Neural cell (in vitro differentiated cells): ENCODE measurements around the gene ENOX1. TPM values are rescaled to one million over a fixed set of nuclear protein-coding genes. Genes with fewer than 3 reads are reported as not detected.

Experiments used
- H2AFZ ChIP-seq: fragments of 200-600, 300-800 bp; sonication (generic), shearing (Covaris generic); 2 replicates; pipeline ENCODE4 v1.6.0; 2014; ENCODE audit warnings: low read depth, mild to moderate bottlenecking, antibody characterized with exemption, low read length, moderate library complexity
- H3F3A ChIP-seq: fragments of 200-600 bp; shearing (Covaris generic); 2 replicates; pipeline ENCODE4 v1.6.1; 2016; ENCODE audit warnings: mild to moderate bottlenecking, moderate library complexity, mixed read lengths, antibody characterized with exemption, low read length; ENCODE audit not compliant: insufficient read depth, poor library complexity, severe bottlenecking
- H3K27ac ChIP-seq: fragments of 200-600, 300-800 bp; sonication (generic), shearing (Covaris generic); 2 replicates; pipeline ENCODE4 v1.5.1; 2014; ENCODE audit warnings: mild to moderate bottlenecking, low read length, moderate library complexity
- H3K27me3 ChIP-seq: fragments of 300-800, 200-600 bp; sonication (generic), shearing (Covaris generic); 2 replicates; pipeline ENCODE4 v1.6.0; 2014; ENCODE audit warnings: mild to moderate bottlenecking, low read depth, low read length, moderate library complexity; ENCODE audit not compliant: insufficient read depth
- H3K36me3 ChIP-seq: fragments of 300-800, 200-600 bp; sonication (generic), shearing (Covaris generic); 2 replicates; pipeline ENCODE4 v1.5.1; 2014; ENCODE audit warnings: mild to moderate bottlenecking, antibody characterized with exemption, low read length, moderate library complexity; ENCODE audit not compliant: insufficient read depth
- H3K4me2 ChIP-seq: fragments of 300-800, 200-600 bp; sonication (generic), shearing (Covaris generic); 2 replicates; pipeline ENCODE4 v1.6.0; 2014; ENCODE audit warnings: mild to moderate bottlenecking, low read length
- H3K4me3 ChIP-seq: fragments of 300-800, 200-600 bp; sonication (generic), shearing (Covaris generic); 2 replicates; pipeline ENCODE4 v1.5.1; 2014; ENCODE audit warnings: mild to moderate bottlenecking, low read length, moderate library complexity
- H3K79me2 ChIP-seq: fragments of 200-600 bp; shearing (Covaris generic); replicated peaks from 2 replicates; pipeline ENCODE4 v1.6.0; 2014; ENCODE audit warnings: mild to moderate bottlenecking, low read length, moderate library complexity; ENCODE audit not compliant: insufficient read depth
- H3K9ac ChIP-seq: fragments of 300-800, 200-600 bp; sonication (generic), shearing (Covaris generic); 2 replicates; pipeline ENCODE4 v1.6.1; 2016; ENCODE audit warnings: mild to moderate bottlenecking, low read length, mixed read lengths
- H3K9me2 ChIP-seq: fragments of 200-600 bp; shearing (Covaris generic); 2 replicates; pipeline ENCODE4 v1.6.1; 2016; ENCODE audit warnings: mild to moderate bottlenecking, low read length, mixed read lengths; ENCODE audit not compliant: insufficient read depth
- H3K9me3 ChIP-seq: fragments of 200-600, 300-800 bp; sonication (generic), shearing (Covaris generic); 2 replicates; pipeline ENCODE4 v1.6.1; 2016; ENCODE audit warnings: mild to moderate bottlenecking, mixed run types, low read length, moderate library complexity, mixed read lengths
- H4K20me1 ChIP-seq: fragments of 200-600 bp; shearing (Covaris generic); 2 replicates; pipeline ENCODE4 v1.6.1; 2016; ENCODE audit warnings: mild to moderate bottlenecking, mixed run types; ENCODE audit not compliant: insufficient read depth
- EP300 ChIP-seq: fragments of 450-650 bp; conservative IDR thresholded peaks from 2 replicates; pipeline ENCODE4 v1.6.1; 2014; ENCODE audit warnings: antibody characterized with exemption, mild to moderate bottlenecking, moderate library complexity; ENCODE audit not compliant: poor library complexity, severe bottlenecking
- EZH2 ChIP-seq: fragments of 200-600, 300-800 bp; shearing (Covaris generic), sonication (generic); IDR thresholded peaks from 2 replicates; pipeline ENCODE4 v1.6.1; 2014; ENCODE audit warnings: antibody characterized with exemption, low read length, borderline replicate concordance, mild to moderate bottlenecking; ENCODE audit not compliant: insufficient read depth, poor library complexity, severe bottlenecking
- MXI1 ChIP-seq: fragments of 450-650 bp; conservative IDR thresholded peaks from 2 replicates; pipeline ENCODE4 v1.6.1; 2014; ENCODE audit warnings: antibody characterized with exemption, mild to moderate bottlenecking; ENCODE audit not compliant: poor library complexity, severe bottlenecking
- POLR2AphosphoS5 ChIP-seq: IDR thresholded peaks from 2 replicates; pipeline ENCODE4 v1.6.1; 2012
- RAD21 ChIP-seq: fragments of 450-650 bp; conservative IDR thresholded peaks from 2 replicates; pipeline ENCODE4 v1.6.1; 2014; ENCODE audit warnings: antibody characterized with exemption, mild to moderate bottlenecking, moderate library complexity
- SMC3 ChIP-seq: fragments of 450-650 bp; conservative IDR thresholded peaks from 2 replicates; pipeline ENCODE4 v1.6.1; 2014; ENCODE audit warnings: antibody characterized with exemption, mild to moderate bottlenecking, moderate library complexity; ENCODE audit not compliant: poor library complexity
- TAF1 ChIP-seq: IDR thresholded peaks from 2 replicates; pipeline ENCODE4 v1.6.1; 2012; ENCODE audit warnings: low read depth
- polyA plus RNA-seq: library from polyadenylated mRNA; depleted of rRNA; stranded (reverse); fragments of >200 nt; gene quantifications from 2 replicates; pipeline ENCODE4 v1.2.3, GENCODE V29; 2014
- TF ChIP-seq, protein P1 (sequence below): fragments of 450-650 bp; IDR thresholded peaks from 2 replicates; pipeline ENCODE4 v1.5.1; 2014; ENCODE audit warnings: antibody characterized with exemption, mild to moderate bottlenecking, moderate library complexity; ENCODE audit not compliant: poor library complexity, severe bottlenecking
- TF ChIP-seq, protein P2 (sequence below): IDR thresholded peaks from 2 replicates; pipeline ENCODE4 v1.6.1; 2012; ENCODE audit warnings: borderline replicate concordance

The ENOX1 gene
- polyA plus RNA-seq, 1 donor from 2014 or later, result 42.6 TPM

DNA sequence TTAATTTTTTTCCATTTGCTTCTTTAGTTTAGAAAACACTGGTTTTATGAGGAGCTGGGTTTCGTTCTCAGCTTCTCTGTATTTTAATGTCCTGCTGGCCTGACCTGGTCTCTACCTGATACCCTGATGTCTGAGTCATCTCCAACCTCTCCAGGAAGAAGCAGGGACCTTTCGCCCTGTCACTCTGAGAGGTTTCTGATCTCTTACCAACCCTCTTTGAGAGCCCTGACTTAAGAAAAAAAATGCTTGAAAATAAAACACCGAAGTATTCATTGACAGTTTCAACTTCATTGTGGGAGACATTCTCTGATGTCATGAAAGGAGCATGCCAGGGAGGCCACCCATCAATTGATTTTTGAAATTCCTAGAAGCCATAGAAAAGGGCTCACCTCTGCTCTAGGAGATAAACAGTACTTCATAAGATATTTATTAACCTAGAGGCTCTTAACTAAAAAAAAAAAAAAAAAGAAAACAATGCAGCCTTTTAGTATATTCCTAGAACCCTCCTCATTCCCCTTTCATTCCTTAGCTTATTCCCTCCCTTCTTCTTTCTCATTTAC lies 234.8 kb downstream of the ENOX1 start:
- no peaks in the 10 kb centered on the region for H3F3A ChIP-seq
- no peak for TF ChIP-seq RAD21
- TF ChIP-seq SMC3, result no peak
- TF ChIP-seq EZH2, result no peak
- TF ChIP-seq TAF1, result no peak
- TF ChIP-seq EP300, result no peak
- TF ChIP-seq, protein P1, sequence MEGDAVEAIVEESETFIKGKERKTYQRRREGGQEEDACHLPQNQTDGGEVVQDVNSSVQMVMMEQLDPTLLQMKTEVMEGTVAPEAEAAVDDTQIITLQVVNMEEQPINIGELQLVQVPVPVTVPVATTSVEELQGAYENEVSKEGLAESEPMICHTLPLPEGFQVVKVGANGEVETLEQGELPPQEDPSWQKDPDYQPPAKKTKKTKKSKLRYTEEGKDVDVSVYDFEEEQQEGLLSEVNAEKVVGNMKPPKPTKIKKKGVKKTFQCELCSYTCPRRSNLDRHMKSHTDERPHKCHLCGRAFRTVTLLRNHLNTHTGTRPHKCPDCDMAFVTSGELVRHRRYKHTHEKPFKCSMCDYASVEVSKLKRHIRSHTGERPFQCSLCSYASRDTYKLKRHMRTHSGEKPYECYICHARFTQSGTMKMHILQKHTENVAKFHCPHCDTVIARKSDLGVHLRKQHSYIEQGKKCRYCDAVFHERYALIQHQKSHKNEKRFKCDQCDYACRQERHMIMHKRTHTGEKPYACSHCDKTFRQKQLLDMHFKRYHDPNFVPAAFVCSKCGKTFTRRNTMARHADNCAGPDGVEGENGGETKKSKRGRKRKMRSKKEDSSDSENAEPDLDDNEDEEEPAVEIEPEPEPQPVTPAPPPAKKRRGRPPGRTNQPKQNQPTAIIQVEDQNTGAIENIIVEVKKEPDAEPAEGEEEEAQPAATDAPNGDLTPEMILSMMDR, result no peak
- TF ChIP-seq, protein P2, sequence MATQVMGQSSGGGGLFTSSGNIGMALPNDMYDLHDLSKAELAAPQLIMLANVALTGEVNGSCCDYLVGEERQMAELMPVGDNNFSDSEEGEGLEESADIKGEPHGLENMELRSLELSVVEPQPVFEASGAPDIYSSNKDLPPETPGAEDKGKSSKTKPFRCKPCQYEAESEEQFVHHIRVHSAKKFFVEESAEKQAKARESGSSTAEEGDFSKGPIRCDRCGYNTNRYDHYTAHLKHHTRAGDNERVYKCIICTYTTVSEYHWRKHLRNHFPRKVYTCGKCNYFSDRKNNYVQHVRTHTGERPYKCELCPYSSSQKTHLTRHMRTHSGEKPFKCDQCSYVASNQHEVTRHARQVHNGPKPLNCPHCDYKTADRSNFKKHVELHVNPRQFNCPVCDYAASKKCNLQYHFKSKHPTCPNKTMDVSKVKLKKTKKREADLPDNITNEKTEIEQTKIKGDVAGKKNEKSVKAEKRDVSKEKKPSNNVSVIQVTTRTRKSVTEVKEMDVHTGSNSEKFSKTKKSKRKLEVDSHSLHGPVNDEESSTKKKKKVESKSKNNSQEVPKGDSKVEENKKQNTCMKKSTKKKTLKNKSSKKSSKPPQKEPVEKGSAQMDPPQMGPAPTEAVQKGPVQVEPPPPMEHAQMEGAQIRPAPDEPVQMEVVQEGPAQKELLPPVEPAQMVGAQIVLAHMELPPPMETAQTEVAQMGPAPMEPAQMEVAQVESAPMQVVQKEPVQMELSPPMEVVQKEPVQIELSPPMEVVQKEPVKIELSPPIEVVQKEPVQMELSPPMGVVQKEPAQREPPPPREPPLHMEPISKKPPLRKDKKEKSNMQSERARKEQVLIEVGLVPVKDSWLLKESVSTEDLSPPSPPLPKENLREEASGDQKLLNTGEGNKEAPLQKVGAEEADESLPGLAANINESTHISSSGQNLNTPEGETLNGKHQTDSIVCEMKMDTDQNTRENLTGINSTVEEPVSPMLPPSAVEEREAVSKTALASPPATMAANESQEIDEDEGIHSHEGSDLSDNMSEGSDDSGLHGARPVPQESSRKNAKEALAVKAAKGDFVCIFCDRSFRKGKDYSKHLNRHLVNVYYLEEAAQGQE, result no peak
- no peak for TF ChIP-seq POLR2AphosphoS5
- TF ChIP-seq MXI1, result no peak
- H3K9ac ChIP-seq, result no peak overlapping the region
- no peaks in the 10 kb centered on the region for H3K9me3 ChIP-seq
- H3K4me3 ChIP-seq, result no peak overlapping the region
- no peaks in the 10 kb centered on the region for H3K36me3 ChIP-seq
- H3K27ac ChIP-seq, result no peak overlapping the region
- no peaks in the 10 kb centered on the region for H3K79me2 ChIP-seq
- H2AFZ ChIP-seq, result no peak overlapping the region
- no peaks in the 10 kb centered on the region for H3K27me3 ChIP-seq
- H3K9me2 ChIP-seq, result no peaks in the 10 kb centered on the region
- no peaks in the 10 kb centered on the region for H4K20me1 ChIP-seq
- H3K4me2 ChIP-seq, result no peak overlapping the region

DNA sequence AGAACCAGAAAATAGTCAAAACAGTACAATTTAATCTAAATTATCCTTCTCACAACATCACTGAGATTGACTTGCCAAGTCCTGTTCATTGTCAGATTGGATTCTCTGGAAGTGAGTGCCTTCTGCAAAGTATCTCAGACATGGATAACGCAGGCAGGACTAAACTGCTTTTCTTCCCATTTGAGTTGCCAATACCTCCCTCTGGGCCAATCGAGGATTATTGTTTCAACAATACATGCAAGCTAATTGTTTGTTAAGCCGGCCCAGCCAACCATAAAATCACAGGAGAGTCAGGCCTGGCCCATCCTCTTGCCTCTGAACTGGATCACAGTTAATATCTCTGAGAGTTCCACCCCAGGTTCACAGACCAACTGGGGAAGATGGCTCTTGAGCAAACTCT lies 240.0 kb downstream of the ENOX1 start:
- no peaks in the 10 kb centered on the region for H3K79me2 ChIP-seq
- no peaks in the 10 kb centered on the region for H3K9me3 ChIP-seq
- no peak overlapping the region for H3K4me2 ChIP-seq
- no peak overlapping the region for H3K27ac ChIP-seq
- no peaks in the 10 kb centered on the region for H3K9me2 ChIP-seq
- no peak overlapping the region for H3K4me3 ChIP-seq
- TF ChIP-seq SMC3 (no peak), TAF1 (no peak), EZH2 (no peak), EP300 (no peak), RAD21 (no peak), MXI1 (no peak), POLR2AphosphoS5 (no peak)
- TF ChIP-seq, protein P2, result no peak
- TF ChIP-seq, protein P1, result no peak
- no peaks in the 10 kb centered on the region for H3K36me3 ChIP-seq
- no peaks in the 10 kb centered on the region for H3K27me3 ChIP-seq
- H3F3A ChIP-seq, result no peaks in the 10 kb centered on the region
- H4K20me1 ChIP-seq, result no peaks in the 10 kb centered on the region
- no peak overlapping the region for H2AFZ ChIP-seq
- H3K9ac ChIP-seq, result no peak overlapping the region
